Transverse colon (tissue), 3 donors: ENCODE results near the gene LARP4.

Experiments used
- EP300 ChIP-seq: sonication (generic); formaldehyde crosslinking; IDR thresholded peaks from one replicate; pipeline ENCODE4 v1.6.1; 2017; ENCODE audit warnings: antibody characterized with exemption, low read depth
- POLR2A ChIP-seq: fragments of 450-650 bp; IDR thresholded peaks from one replicate; pipeline ENCODE4 v1.6.1; 2016; ENCODE audit warnings: antibody characterized with exemption, mild to moderate bottlenecking, moderate library complexity
- TF ChIP-seq, protein P1 (sequence below), 5 experiments: fragments of 200-600 bp in 3 of 5; fragments of 450-650 bp in 2 of 5; sonication (generic) in 3 of 5; IDR thresholded peaks; 1 replicate in 2 of 5; 2 replicates in 3 of 5; pipeline ENCODE4 v1.5.1; 2016 to 2017; ENCODE audit warnings: antibody characterized with exemption in 5 of 5, inconsistent platforms in 3 of 5, mild to moderate bottlenecking in 2 of 5, moderate library complexity in 1 of 5

DNA sequence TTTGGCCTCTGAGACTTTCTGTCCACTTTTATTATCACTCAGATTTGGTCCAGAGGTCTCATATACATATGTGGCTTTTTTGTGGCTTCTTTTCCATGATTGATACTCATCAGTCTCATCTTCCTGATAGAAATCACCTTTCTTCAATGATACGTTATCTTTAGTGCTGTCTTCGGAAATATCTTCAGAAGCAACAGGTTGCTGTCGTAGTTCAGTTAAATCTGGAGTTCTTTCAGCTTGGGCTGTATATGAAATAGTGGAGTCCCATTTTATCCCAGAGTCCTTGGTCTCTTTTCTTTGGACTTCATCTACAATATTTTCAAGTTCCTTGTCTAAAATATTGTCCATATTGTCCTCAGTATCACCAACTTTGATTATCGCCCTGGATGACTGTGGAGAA lies 45.3 kb upstream of the LARP4 start:
- TF ChIP-seq POLR2A (no peak), EP300 (no peak)
- TF ChIP-seq, protein P1, sequence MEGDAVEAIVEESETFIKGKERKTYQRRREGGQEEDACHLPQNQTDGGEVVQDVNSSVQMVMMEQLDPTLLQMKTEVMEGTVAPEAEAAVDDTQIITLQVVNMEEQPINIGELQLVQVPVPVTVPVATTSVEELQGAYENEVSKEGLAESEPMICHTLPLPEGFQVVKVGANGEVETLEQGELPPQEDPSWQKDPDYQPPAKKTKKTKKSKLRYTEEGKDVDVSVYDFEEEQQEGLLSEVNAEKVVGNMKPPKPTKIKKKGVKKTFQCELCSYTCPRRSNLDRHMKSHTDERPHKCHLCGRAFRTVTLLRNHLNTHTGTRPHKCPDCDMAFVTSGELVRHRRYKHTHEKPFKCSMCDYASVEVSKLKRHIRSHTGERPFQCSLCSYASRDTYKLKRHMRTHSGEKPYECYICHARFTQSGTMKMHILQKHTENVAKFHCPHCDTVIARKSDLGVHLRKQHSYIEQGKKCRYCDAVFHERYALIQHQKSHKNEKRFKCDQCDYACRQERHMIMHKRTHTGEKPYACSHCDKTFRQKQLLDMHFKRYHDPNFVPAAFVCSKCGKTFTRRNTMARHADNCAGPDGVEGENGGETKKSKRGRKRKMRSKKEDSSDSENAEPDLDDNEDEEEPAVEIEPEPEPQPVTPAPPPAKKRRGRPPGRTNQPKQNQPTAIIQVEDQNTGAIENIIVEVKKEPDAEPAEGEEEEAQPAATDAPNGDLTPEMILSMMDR (IDR thresholded peaks at IDR 0.05), result no peak
